ENCODE data around the gene SAMD1.

The SAMD1 gene

DNA sequence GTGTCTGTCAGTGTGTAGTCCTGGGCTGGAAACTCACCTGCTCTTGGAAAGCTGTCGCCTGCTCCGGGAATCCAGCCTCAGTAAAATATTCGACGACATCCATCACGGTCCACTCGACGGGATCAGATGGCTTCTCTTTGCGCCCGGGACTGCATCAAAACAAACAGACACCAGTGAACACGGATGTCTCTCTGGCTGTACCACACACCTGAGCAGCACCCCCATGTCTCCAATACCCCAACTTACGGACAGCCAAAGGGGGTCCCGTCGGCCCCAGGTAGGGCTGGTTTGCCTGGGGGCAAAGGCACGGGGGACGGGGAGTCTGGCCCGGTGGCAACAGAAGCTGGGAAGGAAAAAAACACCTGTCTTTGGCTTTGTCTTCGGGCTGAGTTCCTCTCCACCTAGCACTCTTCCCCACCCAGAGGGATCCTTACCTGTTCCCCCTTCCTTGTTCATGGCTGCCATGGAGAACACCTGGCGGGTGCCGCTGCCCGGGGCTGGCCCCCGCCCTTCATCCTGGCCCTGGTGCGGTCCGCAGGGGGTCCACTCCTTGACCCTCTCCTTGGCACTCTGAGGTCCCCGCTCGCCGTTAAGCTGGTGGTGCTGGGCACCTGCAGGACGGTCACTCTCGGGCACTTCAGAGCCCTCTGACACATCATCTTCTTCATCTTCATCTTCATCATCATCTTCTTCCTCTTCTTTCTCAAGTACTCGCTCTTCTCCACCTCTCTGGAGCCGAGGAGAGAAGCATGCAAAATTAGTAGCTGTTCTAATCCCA, 1.7 kb downstream of the SAMD1 start:
- no peak for DNase-seq

GRCh38 chr19:14086098-14086497, 4.5 kb downstream of the SAMD1 start:
- DNase-seq, result no peak

DNA sequence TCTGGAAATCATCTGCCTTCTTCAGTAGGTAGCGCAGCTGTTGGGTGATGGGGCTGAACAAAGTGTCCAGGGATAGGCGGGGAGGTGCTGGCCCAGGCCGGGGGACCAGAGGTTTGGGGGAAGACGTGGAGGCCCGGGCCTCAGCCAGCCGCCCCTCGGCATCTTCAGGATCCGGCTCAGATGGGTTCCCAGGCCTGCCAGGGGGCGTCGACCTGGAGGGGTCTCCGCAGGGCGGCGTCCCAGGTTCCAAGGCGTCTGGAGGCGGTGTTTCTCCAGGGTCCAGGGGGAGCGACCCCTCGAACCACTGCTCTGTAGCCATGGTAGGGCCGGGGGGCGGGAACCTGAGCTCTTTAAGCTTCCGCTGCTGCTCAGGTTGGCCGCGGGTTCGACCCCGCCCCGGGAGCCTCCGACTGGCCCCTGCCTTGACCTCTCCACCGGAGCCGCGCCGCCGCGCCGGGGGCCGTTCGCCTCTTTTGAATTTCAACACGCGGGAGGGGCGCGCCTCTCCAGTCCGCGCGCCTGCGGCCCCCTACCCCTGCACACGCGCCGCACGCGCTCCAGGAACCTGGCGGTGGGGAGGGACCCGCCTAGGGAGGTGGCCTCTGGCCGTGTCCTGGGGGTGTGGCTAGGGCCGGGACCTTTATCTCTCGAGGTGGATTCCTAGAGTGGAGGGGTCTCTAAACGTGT, 5.1 kb downstream of the SAMD1 start, which contains the start of gene C19orf67:
TSS of gene C19orf67 (minus strand) at position 475 of the 687 bp plus-strand sequence. CDS start at position 319, 156 bp downstream.
- DNase-seq, result no peak

DNA sequence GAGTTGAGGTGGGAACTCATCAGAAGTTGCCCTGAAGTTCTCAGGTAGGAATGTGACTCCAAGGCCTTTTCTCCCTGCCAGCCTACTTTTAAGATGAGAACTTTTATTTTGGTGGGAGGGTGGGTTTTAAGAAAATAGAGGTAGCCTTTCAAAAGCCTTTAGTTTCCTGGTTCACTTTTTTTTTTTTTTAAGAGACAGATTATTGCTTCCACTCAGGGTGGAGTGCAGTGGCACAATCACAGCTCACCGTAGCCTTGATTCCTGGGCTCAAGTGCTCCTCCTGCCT, 7.9 kb downstream of the SAMD1 start:
- DNase-seq, result no peak

- peak; percentile 72 for DNase-seq
Observed at GRCh38 chr19:14081797-14082674, 8.5 kb downstream of the SAMD1 start.

DNA sequence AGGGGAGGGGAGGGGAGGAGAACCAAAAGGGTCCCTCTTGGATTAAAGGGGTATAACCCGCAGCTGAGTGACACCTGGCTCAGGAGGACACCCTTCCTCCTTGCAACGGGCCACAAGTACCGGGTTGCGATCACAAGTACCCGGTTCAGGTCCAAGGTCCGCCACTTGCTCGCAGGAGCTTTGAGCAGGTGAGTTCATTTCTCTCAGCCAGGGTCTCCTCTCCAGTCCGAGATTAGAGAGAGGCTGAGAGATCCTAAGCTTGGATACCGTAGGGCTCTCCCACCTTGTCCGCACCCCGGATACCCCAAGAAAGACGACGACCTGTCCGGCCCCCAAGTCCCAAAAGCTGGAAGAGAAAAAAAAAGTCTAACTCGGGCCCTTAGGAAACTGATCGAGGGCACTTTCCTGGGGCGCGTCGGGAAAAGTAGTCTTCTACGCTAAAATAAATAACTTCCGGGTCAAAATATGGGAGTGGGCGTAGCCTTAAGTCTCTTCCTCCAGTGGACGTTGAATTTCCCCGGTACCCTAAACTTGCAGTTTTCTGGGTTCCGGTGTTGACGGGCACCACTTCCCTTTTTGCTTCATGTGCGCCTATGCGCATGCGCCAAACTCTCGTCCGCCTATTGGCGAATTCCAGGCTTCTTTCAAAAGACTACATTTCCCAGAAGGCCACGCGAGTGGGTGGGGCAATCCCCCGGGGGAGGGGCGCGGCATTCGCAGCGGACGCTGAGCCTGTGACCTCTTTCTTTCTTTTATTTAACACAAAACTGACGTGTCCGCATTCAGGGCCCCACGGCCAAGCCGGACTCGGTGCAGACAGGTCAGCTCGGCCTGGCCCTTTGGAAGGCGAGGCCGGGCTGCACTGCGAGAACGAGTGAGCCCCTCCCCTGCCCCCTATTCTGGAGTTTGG, 9.4 kb downstream of the SAMD1 start:
- peak; percentile 100 for DNase-seq

DNA sequence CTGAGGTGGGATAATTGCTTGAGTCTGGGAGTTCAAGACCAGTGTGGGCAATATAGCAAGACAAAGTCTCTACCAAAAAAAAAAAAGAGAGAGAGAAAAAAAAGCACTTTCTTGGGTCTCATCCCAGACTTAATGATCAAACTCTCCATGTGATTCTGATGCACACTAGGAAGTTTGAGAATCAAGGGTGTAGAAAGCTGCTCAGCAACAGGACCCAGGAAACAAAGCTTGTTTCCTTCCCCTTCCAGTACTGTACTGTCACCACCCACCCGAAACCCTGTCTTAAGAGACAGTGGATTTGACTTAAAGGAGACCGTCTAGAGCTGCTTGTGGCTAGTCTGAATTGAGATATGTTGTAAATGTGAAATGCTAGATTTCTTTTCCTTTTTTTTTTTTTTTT, 12.1 kb downstream of the SAMD1 start:
- no peak for DNase-seq

GRCh38 chr19:14073925-14074838, 16.4 kb downstream of the SAMD1 start:
- DNase-seq, result peak; percentile 58

GRCh38 chr19:14073261-14073924, 17.2 kb downstream of the SAMD1 start:
- peak; percentile 79 for DNase-seq

DNA sequence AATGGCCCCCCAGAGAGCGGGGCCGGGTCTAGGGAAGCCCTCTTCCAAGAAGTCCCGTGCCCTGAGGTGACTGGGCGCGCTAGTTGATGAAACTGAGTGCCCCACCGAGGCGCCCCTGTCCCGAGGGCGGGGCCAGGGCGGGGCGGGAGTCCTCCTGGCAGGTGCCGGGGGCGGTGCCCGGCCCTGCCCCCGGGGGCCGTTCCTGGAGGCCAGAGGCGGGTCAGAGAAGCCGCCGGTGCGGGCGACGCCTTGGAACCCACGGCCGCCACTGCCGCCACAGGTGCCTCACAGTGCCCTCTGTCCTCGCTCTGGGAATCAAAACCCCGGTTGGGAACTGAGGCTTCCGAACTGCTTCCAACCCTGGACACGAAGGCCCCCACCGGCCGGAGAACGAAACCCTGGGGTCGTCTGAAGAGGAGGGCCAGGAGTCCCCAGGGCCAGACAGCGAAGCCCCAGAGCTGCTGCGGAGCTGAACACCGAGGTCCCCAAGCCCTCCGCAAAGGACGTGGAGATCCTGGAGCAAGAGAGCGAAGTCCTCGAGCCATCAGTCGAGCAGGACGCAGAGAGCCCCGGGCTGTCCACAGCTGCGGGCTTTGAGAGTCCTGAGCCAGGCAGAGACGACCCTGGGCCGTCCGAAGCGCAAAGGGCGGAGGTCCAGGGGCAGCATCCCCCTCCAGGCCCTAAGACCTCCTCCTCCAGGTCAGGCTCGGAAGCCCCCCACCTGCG, 17.9 kb downstream of the SAMD1 start, which contains the start of gene MISP3:
TSS of gene MISP3 (plus strand) at position 252 of the 726 bp plus-strand sequence. CDS start 524 bp downstream, outside the sequence.
- peak; percentile 90 for DNase-seq

DNA sequence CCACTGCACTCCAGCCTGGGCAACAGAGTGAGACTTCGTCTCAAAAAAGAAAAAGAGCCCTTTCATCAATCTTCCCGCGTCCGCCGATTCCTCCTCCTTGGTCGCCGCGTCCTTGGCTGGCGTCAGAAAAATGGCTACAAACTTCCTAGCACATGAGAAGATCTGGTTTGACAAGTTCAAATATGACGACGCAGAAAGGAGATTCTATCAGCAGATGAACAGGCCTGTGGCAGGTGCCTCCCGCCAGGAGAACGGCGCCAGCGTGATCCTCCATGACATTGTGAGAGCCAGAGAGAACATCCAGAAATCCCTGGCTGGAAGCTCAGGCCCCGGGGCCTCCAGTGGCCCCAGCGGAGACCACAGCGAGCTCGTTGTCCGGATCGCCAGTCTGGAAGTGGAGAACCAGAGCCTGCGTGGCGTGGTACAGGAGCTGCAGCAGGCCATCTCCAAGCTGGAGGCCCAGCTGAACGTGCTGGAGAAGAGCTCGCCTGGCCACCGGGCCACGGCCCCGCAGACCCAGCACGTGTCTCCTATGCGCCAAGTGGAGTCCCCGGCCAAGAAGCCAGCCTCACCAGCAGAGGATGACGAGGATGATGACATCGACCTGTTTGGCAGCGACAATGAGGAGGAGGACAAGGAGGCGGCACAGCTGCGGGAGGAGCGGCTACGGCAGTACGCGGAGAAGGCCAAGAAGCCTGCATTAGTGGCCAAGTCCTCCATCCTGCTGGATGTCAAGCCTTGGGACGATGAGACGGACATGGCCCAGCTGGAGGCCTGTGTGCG, 20.1 kb downstream of the SAMD1 start:
- no peak for DNase-seq

DNA sequence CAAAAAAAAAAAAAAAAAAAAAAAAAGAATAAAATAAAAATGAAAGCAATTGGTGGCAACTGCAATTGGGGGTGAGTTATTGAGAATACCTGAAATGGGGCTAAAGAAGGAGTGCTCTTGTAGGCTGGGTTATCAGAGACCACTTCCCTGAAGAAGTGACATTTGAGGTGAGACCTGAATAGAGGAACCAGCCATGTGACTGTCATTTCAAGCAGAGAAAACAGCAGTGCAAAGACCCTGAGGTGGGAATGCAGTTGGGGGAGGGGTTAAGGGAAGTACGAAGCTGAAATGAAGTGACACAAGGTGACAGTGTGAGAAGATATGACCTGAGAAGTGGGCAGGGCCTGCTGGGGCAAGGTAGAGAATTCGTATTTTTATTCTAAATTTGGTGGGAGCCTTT, 24.4 kb downstream of the SAMD1 start:
- no peak for DNase-seq

DNA sequence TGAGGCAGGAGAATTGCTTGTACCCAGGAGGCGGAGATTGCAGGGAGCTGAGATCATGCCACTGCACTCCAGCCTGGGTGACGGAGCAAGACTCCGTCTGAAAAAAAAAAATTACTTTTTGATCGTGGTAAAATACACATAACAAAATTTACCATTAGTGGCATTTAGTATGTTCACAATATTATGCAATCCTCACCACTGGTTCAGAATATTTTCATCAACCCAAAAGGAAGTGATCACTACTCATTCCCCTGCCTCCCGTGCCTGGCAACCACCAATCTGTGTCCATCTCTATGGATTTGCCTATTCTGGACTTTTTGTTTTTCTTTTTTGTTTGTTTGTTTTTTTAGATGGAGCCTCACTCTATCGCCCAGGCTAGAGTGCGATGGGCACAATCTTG, 27.4 kb downstream of the SAMD1 start:
- DNase-seq, result no peak

DNA sequence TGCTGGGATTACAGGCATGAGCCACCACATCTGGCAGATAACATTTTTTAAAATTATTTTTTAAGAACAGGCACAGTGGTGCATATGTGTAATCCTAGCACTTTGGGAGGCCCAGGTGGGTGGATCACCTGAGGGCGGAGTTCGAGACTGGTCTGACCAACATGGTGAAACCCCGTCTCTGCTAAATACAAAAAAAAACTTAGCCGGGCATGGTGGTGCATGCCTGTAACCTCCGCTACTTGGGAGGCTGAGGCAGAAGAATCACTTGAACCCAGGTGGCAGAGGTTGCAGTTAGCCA, 28.0 kb downstream of the SAMD1 start:
- no peak for DNase-seq

DNA sequence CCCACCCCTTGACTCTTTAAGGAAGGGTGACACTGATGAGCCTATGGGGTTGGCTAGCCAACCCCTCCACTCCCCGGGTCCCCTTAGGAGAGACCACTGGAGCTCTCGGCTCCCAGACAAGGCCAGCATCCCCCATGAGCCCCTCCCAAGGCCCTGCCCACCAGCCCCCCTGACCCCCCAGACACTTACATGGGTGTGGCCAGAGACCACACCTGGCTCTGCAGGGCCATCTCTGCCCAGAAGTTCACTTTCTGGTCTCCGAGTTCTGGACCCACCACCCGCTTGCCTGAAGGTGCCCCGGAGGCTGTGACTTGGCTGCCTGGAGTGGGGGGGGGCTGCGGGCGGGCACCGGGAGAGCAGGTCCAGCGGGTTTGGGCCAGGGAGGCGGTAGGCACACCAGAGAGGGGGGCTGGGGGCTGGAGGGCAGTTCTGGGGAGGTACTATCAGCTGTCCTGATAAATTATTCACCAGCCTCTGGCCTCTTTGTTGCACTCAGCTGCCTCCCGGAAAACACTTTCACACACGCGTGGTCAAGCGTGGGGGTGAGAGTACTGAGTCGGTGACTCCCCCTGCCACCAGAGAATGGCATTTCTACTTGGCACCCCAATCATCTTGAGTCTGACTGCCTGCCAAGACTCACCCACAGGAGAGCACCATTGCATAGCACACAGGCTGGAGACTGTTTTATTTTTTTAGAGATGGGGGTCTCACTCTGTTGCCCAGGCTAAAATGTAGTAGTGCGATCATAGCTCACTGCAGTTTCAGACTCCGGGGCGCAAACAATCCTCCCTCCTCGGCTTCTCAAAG, 28.6 kb downstream of the SAMD1 start, which contains the start of gene PALM3:
TSS of gene PALM3 (minus strand) at position 326 of the 807 bp plus-strand sequence. CDS start at position 230, 96 bp downstream.
- no peak for DNase-seq

DNA sequence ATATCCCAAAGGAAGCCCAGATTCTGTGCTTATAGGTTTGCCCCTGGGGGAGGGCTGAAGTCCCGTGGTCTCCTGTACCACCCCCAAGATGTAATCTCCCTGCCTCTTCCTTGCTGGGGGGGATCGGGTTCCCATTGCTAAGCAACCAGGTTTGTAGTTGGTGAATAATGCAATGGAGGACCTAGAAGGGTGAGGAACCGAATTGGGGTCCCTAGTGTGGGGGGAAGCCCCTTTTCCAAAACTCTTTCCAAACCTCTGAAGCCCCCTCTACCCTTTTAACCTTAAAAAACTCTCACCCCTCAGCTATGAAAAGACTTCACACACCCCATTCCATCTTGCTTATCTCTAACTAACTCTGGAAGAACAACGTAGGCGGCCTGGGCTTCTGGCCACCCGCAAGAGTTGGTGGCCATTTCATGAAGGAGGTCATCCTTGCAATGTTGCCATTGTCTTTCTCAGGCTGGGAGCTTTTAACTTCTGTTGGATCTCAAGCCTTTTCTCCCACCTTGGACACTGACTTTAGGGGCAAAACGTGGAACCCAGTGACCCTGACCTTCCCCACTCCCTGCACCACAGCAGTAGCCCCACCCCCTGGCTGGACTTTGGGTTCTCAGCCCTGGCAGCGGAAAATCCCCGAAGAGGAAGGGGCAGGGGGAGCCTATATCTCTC, 29.3 kb downstream of the SAMD1 start:
- no peak for DNase-seq

GRCh38 chr19:14059652-14060155, 30.8 kb downstream of the SAMD1 start:
- peak; percentile 25 for DNase-seq

Data from NCI-H146 (cell line).